Right lobe of liver (tissue), 6 donors: ENCODE data around the gene ZNF473. TPM values are rescaled to one million over a fixed set of nuclear protein-coding genes. Genes with fewer than 3 reads are reported as not detected.
"Not testable (repeated sequence)": the region's sequence is repeated elsewhere in the genome, so short reads cannot be mapped to it uniquely, and the experiment has no call there.

Source experiments
- ATAC-seq, 4 donors: fragments of 200-7000 bp; cut with Tn5 transposase; one replicate each; pipeline ENCODE4 v1.9.1; 2020; ENCODE audit warnings: mild to moderate bottlenecking in 4 of 4, moderate library complexity in 4 of 4
- DNase-seq, 3 donors: peaks; one replicate each; pipeline ENCODE4 v3.0.0-alpha.2; 2020
- H3K27ac ChIP-seq, 3 donors: fragments of 200-600 bp; one replicate each; pipeline ENCODE4 v1.8.0; 2022
- H3K27me3 ChIP-seq, 2 donors: fragments of 200-600 bp; one replicate each; pipeline ENCODE4 v1.8.0; 2022
- H3K36me3 ChIP-seq, 4 donors: fragments of 200-600 bp; sonication (generic) in 1 of 4; one replicate each; pipeline versions ENCODE4 v1.5.1 to v1.8.0; 2017 to 2022; ENCODE audit warnings: control low read depth in 1 of 4
- H3K4me1 ChIP-seq, 4 donors: fragments of 200-600 bp; sonication (generic) in 1 of 4; one replicate each; pipeline versions ENCODE4 v1.5.1 to v1.8.0; 2017 to 2022; ENCODE audit warnings: control low read depth in 1 of 4
- H3K4me3 ChIP-seq, 3 donors: fragments of 200-600 bp; one replicate each; pipeline ENCODE4 v1.8.0; 2022
- H3K9me3 ChIP-seq, 4 donors: fragments of 200-600 bp; sonication (generic) in 1 of 4; one replicate each; pipeline versions ENCODE4 v1.5.1 to v1.8.0; 2017 to 2022; ENCODE audit warnings: control low read depth in 1 of 4
- WGBS: methylation state at CpG from one replicate; pipeline ENCODE4 v1.1.6; 2018; ENCODE audit warnings: low coverage, low lambda C conversion rate; ENCODE audit not compliant: insufficient coverage; ENCODE audit errors: missing lambda C conversion rate; 5-methylcytosine and 5-hydroxymethylcytosine counted together
- intact Hi-C, 2 donors: fragments of 100-400 bp; cut with DNase I; formaldehyde crosslinking; loops; one replicate each; pipeline versions ENCODE4 v1.11.2 to v1.14.1; 2022
- total RNA-seq, 6 experiments: library from RNA; depleted of rRNA in 2 of 6; stranded (reverse); fragments of >200 nt in 2 of 6; fragmentation: NEBNext Ultra II Directional in 3 of 6; extraction: Animal tissue kit (Norgen Biotek cat#: 25700) in 3 of 6; gene quantifications; one replicate each; pipeline versions ENCODE4 v1.1.0 to v1.2.4, GENCODE V29; 2016 to 2023
- donor health status: DM: no; HTN: yes; CAD: no.
- donor health status: DM: no; HTN: no; CAD: no.
- donor health status: DM: no; HTN: no; CAD: no.
- donor health status: DM: no; HTN: yes; CAD: no.
- donor health status: DM: no; HTN: yes; CAD: no.

ZNF473 gene
- total RNA-seq, 6 experiments from 2014 or later = 3.1 to 6.0 (median 3.6) TPM

- DNase-seq = not testable (repeated sequence)
- WGBS = 81% methylated on average over 9 of the region's 14 CpGs
These were observed 73.9 kb downstream of the ZNF473 start for GRCh38 chr19:50099696-50100095.

GRCh38 chr19:50100946-50101345, 75.1 kb downstream of the ZNF473 start:
- H3K27me3 ChIP-seq, DNase-seq, H3K4me3 ChIP-seq, ATAC-seq, H3K27ac ChIP-seq, H3K9me3 ChIP-seq, H3K4me1 ChIP-seq, intact Hi-C loops, H3K36me3 ChIP-seq: not testable (repeated sequence)
- WGBS = no CpG with 5 or more reads among the region's 13 CpGs

More at GRCh38 chr19:50099696-50100095, 73.9 kb downstream of the ZNF473 start:
- intact Hi-C loops, H3K4me1 ChIP-seq, H3K27ac ChIP-seq, H3K9me3 ChIP-seq, H3K4me3 ChIP-seq, H3K27me3 ChIP-seq, ATAC-seq, H3K36me3 ChIP-seq: not testable (repeated sequence)

Other genes starting within 250 kb of the ZNF473 start
- gene FUZ, start 212.7 kb upstream of the ZNF473 start, total RNA-seq = 10 to 100 TPM in 1 of 6 experiments, 1 to 10 TPM in 5; 3.7 to 10.7 (median 6.3) TPM
- 10 to 100 TPM in 5 of 6 experiments, 1 to 10 TPM in 1; 9.9 to 16.3 (median 11.8) TPM for gene MED25, start 207.7 kb upstream of the ZNF473 start, total RNA-seq
- gene PTOV1, start 174.8 kb upstream of the ZNF473 start, total RNA-seq = 10 to 100 TPM; 44.4 to 93.0 (median 69.6) TPM
- 10 to 100 TPM; 21.0 to 37.5 (median 27.9) TPM for gene PNKP, start 158.4 kb upstream of the ZNF473 start, total RNA-seq
- 10 to 100 TPM; 18.2 to 27.0 (median 22.4) TPM for gene AKT1S1, start 148.7 kb upstream of the ZNF473 start, total RNA-seq
- gene TBC1D17, start 148.3 kb upstream of the ZNF473 start, total RNA-seq = 10 to 100 TPM; 12.6 to 38.1 (median 27.8) TPM
- 1 to 10 TPM in 2 of 6 experiments, under 1 TPM in 1, not detected in 3; 0.56 to 4.2 (median 1.0) TPM for gene IL4I1, start 129.1 kb upstream of the ZNF473 start, total RNA-seq
- 1,000 to 10,000 TPM in 1 of 6 experiments, 100 to 1,000 TPM in 5; 475 to 1,724 (median 619) TPM for gene ATF5, start 96.8 kb upstream of the ZNF473 start, total RNA-seq
- gene NUP62, start 96.5 kb upstream of the ZNF473 start, total RNA-seq = 10 to 100 TPM in 5 of 6 experiments, 1 to 10 TPM in 1; 9.3 to 55.5 (median 32.6) TPM
- 1 to 10 TPM in 5 of 6 experiments, under 1 TPM in 1; 0.74 to 3.0 (median 1.7) TPM for gene SIGLEC11, start 64.8 kb upstream of the ZNF473 start, total RNA-seq
- gene VRK3, start 633 bp upstream of the ZNF473 start, total RNA-seq = 10 to 100 TPM; 29.6 to 44.2 (median 33.0) TPM
- not detected for gene IZUMO2, start 137.3 kb downstream of the ZNF473 start, total RNA-seq
- 10 to 100 TPM; 49.1 to 89.0 (median 65.8) TPM for gene MYH14, start 177.6 kb downstream of the ZNF473 start, total RNA-seq